ENCODE results near the gene REPIN1.

Gene REPIN1

DNA sequence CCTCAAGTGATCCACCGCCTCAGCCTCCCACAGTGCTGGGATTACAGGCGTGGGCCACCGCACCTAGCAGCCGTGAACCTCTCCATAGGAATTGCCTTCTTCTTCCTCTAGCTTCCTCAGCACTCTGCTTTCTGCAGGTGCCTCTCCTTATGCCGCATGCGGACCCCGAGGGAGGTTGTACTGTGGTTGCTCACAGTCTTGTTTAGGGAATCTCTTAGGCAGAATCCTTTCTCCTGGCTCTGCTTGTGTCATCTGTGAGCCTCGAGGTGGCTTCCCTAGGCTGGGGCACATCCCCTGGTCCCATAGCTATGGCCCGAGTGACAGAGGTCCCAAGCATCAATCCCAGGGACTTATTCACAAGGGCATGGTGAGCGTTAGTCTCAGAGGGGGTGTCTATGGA lies 48.6 kb downstream of the REPIN1 start:
- Histone ChIP-seq H3K79me2 (ENCODE audit: insufficient read depth, low read length) (no peaks in the 10 kb centered on the region), H3K4me2 (ENCODE audit: low read length) (no peak overlapping the region), H3F3A (ENCODE audit: insufficient read depth, low read length) (no peaks in the 10 kb centered on the region), H3K27ac (ENCODE audit: low read depth, low read length, poor library complexity, severe bottlenecking) (no peak overlapping the region), H2AFZ (ENCODE audit: low read length) (no peak overlapping the region), H3K9me2 (ENCODE audit: low read depth, low read length) (no peaks in the 10 kb centered on the region), H3K27me3 (ENCODE audit: insufficient read depth, low read length) (no peaks in the 10 kb centered on the region), H3K4me1 (ENCODE audit: insufficient read depth, low read length, severe bottlenecking) (no peaks in the 10 kb centered on the region), H3K9ac (ENCODE audit: low read length) (no peak overlapping the region), H3K9me3 (ENCODE audit: low read length) (no peaks in the 10 kb centered on the region), H3K36me3 (ENCODE audit: insufficient read depth, low read length) (no peaks in the 10 kb centered on the region), H4K20me1 (ENCODE audit: insufficient read depth, low read length) (no peaks in the 10 kb centered on the region), H3K4me3 (ENCODE audit: low read depth, low read length, poor library complexity, severe bottlenecking) (no peak overlapping the region)
- no peak for TF ChIP-seq CTCF (IDR thresholded peaks at IDR 0.05; ENCODE audit: low read length)
- no peak for TF ChIP-seq EZH2 (IDR thresholded peaks at IDR 0.05; ENCODE audit: borderline replicate concordance, low read length)

DNA sequence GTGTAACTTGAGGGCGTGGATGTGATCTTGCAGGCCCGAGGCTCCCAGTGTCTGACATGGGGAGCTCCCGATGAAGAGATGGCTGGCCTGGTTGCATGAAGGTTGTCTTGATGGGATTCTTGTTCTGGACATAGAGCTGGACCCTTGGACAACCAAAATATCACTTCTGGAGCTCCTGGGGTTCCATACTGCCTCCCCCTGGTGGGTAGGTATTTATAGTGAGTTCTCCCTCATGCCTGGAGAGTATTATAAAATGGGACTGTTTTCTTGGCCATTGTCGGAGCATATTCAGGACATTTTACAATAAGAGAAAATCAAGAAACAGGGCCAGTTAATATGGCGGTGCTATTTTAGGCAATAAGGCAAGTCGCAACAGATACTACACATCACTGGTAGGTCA lies 49.2 kb downstream of the REPIN1 start:
- Histone ChIP-seq H3K4me2 (ENCODE audit: low read length) (no peak overlapping the region), H3K36me3 (ENCODE audit: insufficient read depth, low read length) (no peaks in the 10 kb centered on the region), H3K9me2 (ENCODE audit: low read depth, low read length) (no peaks in the 10 kb centered on the region), H4K20me1 (ENCODE audit: insufficient read depth, low read length) (no peaks in the 10 kb centered on the region), H3K4me3 (ENCODE audit: low read depth, low read length, poor library complexity, severe bottlenecking) (no peak overlapping the region), H3K9me3 (ENCODE audit: low read length) (no peaks in the 10 kb centered on the region), H3F3A (ENCODE audit: insufficient read depth, low read length) (no peaks in the 10 kb centered on the region), H2AFZ (ENCODE audit: low read length) (no peak overlapping the region), H3K27ac (ENCODE audit: low read depth, low read length, poor library complexity, severe bottlenecking) (no peak overlapping the region), H3K4me1 (ENCODE audit: insufficient read depth, low read length, severe bottlenecking) (no peaks in the 10 kb centered on the region), H3K79me2 (ENCODE audit: insufficient read depth, low read length) (no peaks in the 10 kb centered on the region), H3K9ac (ENCODE audit: low read length) (no peak overlapping the region), H3K27me3 (ENCODE audit: insufficient read depth, low read length) (no peaks in the 10 kb centered on the region)
- TF ChIP-seq CTCF (IDR thresholded peaks at IDR 0.05; ENCODE audit: low read length) (peak; percentile 45; the same call in 1 of the 2 replicates), EZH2 (IDR thresholded peaks at IDR 0.05; ENCODE audit: borderline replicate concordance, low read length) (no peak)

- TF ChIP-seq EZH2 (IDR thresholded peaks at IDR 0.05; ENCODE audit: borderline replicate concordance, low read length), result no peak
- TF ChIP-seq CTCF (IDR thresholded peaks at IDR 0.05; ENCODE audit: low read length), result no peak
- 0 out of 2 replicates have a peak, but pooled peaks cover 11% of the 10 kb centered on the region for H3K27me3 ChIP-seq (ENCODE audit: insufficient read depth, low read length)
- H3K79me2 ChIP-seq (ENCODE audit: insufficient read depth, low read length), result no peaks in the 10 kb centered on the region
- no peaks in the 10 kb centered on the region for H3K9me3 ChIP-seq (ENCODE audit: low read length)
- H3K9me2 ChIP-seq (ENCODE audit: low read depth, low read length), result no peaks in the 10 kb centered on the region
- no peaks in the 10 kb centered on the region for H3K36me3 ChIP-seq (ENCODE audit: insufficient read depth, low read length)
- no peak overlapping the region for H3K27ac ChIP-seq (ENCODE audit: low read depth, low read length, poor library complexity, severe bottlenecking)
- no peak overlapping the region for H3K9ac ChIP-seq (ENCODE audit: low read length)
- no peak overlapping the region for H2AFZ ChIP-seq (ENCODE audit: low read length)
- no peak overlapping the region for H3K4me3 ChIP-seq (ENCODE audit: low read depth, low read length, poor library complexity, severe bottlenecking)
- H4K20me1 ChIP-seq (ENCODE audit: insufficient read depth, low read length), result no peaks in the 10 kb centered on the region
- no peaks in the 10 kb centered on the region for H3F3A ChIP-seq (ENCODE audit: insufficient read depth, low read length)
- no peaks in the 10 kb centered on the region for H3K4me1 ChIP-seq (ENCODE audit: insufficient read depth, low read length, severe bottlenecking)
- no peak overlapping the region for H3K4me2 ChIP-seq (ENCODE audit: low read length)
Observed at GRCh38 chr7:150420242-150420641, 51.6 kb downstream of the REPIN1 start.
